Measurements from ENCODE around the gene TSPAN15. TPM values are rescaled to one million over a fixed set of nuclear protein-coding genes. Genes with fewer than 3 reads are reported as not detected.

TSPAN15 gene
- total RNA-seq, 3 donors from 2014 or later (not counting 1 experiment from before 2014, with no cell fraction given), result 1.3 to 3.9 (median 2.1) TPM

DNA sequence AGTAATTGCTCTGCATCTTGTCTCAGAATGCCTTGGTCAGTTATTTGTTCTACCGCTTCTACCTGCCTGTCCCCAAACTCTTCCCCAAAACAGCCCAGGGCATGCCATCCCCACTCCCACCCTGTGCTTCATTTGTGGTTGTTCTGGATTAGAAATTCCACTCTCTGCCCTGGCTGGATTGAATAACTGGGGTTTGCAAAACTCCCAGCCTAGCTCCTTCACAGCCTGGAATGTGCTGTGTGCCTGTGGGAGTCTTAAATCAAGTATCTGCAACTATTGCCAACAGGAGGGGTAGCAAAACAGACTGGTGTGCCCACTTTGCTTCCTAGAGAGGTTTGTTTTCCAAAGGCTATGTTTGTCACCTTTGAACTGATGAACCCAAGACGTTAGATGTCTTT, 24.2 kb downstream of the TSPAN15 start:
- Mint-ChIP-seq H3K4me3 (no peak overlapping the region), H3K36me3 (no peaks in the 10 kb centered on the region), H3K9me3 (no peaks in the 10 kb centered on the region), H3K27ac (no peak overlapping the region), H3K27me3 (ENCODE audit: low read depth in 2 of 2) (peaks cover 15 to 17% of the 10 kb centered on the region in 2 donors), H3K4me1 (no peaks in the 10 kb centered on the region)
- ATAC-seq (no peak), DNase-seq (no peak)
- no peaks in the 10 kb centered on the region for H3K27me3 ChIP-seq (ENCODE audit: control insufficient read depth, insufficient read depth, low read length)
- H3K36me3 ChIP-seq (ENCODE audit: control insufficient read depth, insufficient read depth, low read length), result no peaks in the 10 kb centered on the region
- no peaks in the 10 kb centered on the region for H3K9me3 ChIP-seq (ENCODE audit: control insufficient read depth, insufficient read depth, low read length)
- no peak overlapping the region for H3K27ac ChIP-seq (ENCODE audit: low read length)
- no peak overlapping the region for H3K4me3 ChIP-seq (ENCODE audit: low read length)
- WGBS (ENCODE audit: insufficient coverage), result 92% methylated on average over 2 of the region's 2 CpGs
- H3K4me1 ChIP-seq (ENCODE audit: control insufficient read depth, insufficient read depth, low read length), result no peaks in the 10 kb centered on the region
- TF ChIP-seq, protein P1, sequence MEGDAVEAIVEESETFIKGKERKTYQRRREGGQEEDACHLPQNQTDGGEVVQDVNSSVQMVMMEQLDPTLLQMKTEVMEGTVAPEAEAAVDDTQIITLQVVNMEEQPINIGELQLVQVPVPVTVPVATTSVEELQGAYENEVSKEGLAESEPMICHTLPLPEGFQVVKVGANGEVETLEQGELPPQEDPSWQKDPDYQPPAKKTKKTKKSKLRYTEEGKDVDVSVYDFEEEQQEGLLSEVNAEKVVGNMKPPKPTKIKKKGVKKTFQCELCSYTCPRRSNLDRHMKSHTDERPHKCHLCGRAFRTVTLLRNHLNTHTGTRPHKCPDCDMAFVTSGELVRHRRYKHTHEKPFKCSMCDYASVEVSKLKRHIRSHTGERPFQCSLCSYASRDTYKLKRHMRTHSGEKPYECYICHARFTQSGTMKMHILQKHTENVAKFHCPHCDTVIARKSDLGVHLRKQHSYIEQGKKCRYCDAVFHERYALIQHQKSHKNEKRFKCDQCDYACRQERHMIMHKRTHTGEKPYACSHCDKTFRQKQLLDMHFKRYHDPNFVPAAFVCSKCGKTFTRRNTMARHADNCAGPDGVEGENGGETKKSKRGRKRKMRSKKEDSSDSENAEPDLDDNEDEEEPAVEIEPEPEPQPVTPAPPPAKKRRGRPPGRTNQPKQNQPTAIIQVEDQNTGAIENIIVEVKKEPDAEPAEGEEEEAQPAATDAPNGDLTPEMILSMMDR (IDR thresholded peaks at IDR 0.05), result no peak
- intact Hi-C loops (cut with micrococcal nuclease), result no loop called here

DNA sequence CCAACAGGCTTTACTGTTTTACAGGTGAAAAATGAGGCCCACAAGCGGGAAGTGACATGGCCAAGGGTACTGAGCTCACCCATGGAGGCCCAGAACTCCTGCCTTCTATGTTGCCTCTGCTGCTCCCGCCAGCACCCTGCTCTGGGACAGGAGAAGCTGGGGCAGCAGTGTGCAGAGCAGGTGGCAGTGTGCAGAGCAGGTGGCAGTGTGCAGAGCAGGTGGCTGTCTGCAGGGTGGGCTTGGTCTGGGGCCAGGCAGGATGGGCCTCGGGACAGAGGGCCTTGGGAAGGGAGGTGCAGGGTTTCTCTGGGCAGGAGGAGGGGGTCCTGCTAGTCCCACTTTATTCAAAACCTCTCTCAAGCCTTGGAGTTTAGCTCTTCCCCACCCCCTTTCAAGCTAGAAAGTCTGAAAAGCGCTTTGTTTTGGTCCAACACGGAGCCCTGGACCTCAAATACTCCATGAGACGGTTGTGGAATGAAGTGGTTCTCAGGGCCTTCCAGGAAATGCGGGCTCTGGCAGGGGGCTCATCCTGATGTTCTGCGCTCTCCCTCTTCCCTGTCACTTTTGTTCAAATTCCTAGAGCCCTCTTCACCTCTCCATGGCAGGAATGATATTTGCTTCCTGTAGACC, 26.8 kb downstream of the TSPAN15 start:
- H3K4me3 Mint-ChIP-seq, result no peak overlapping the region
- H3K4me3 ChIP-seq (ENCODE audit: low read length), result no peak overlapping the region
- H3K36me3 Mint-ChIP-seq, result no peaks in the 10 kb centered on the region
- WGBS (ENCODE audit: insufficient coverage), result 88% methylated on average over 8 of the region's 8 CpGs
- intact Hi-C loops (cut with micrococcal nuclease), result no loop called here
- TF ChIP-seq, protein P1 (IDR thresholded peaks at IDR 0.05), result no peak
- H3K27ac ChIP-seq (ENCODE audit: low read length), result no peak overlapping the region
- no peaks in the 10 kb centered on the region for H3K4me1 Mint-ChIP-seq
- H3K4me1 ChIP-seq (ENCODE audit: control insufficient read depth, insufficient read depth, low read length), result peaks cover 2% of the 10 kb centered on the region
- ATAC-seq, result no peak
- H3K9me3 ChIP-seq (ENCODE audit: control insufficient read depth, insufficient read depth, low read length), result no peaks in the 10 kb centered on the region
- H3K27me3 ChIP-seq (ENCODE audit: control insufficient read depth, insufficient read depth, low read length), result no peaks in the 10 kb centered on the region
- H3K27ac Mint-ChIP-seq, result no peak overlapping the region
- H3K9me3 Mint-ChIP-seq, result no peaks in the 10 kb centered on the region
- no peak for DNase-seq
- peaks cover 8 to 9% of the 10 kb centered on the region in 2 donors for H3K27me3 Mint-ChIP-seq (ENCODE audit: low read depth in 2 of 2)
- H3K36me3 ChIP-seq (ENCODE audit: control insufficient read depth, insufficient read depth, low read length), result no peaks in the 10 kb centered on the region

DNA sequence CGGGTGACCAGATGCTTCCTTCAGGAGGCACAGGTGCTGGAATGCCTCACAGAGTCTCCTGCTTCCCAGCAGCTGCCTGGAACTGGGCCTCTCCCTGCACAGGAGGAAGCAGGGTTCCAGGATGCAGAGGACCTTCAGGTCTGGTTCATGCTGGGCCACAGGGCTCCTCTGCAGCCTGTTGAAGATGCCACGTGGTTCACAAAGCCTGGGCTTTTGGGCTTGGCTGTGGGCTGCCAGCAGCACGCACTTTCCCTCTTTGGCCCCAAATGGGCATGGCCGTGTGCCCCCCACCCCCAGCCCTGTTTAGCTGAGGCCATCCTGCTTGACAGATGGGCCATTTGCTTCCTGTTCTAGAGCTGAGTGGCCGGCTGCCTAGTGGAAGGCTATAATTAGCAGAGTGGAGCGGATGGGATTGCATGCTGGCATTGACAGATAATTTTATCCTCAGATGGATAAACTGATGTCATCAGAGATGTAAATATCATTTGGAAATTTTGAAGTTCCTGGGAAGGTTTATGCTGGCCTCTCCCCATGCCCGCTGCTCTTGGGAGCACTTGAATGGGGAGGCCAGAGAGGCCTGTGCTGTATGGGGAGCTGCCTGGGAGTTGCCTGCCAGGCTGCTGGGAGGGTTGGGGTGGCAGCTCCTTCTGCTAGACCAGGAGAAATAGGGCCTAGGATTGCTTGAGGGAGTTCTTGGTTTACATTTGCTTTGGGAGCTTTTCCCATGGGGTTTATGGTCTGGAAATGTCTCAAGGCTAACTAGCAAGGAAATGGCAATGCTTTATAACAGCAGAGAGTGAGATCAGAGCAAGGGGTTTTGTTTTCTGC, 28.2 kb downstream of the TSPAN15 start:
- Mint-ChIP-seq H3K36me3 (no peaks in the 10 kb centered on the region), H3K27me3 (ENCODE audit: low read depth in 2 of 2) (peaks cover 6% of the 10 kb centered on the region in 2 donors), H3K27ac (no peak overlapping the region), H3K4me3 (no peak overlapping the region), H3K4me1 (no peaks in the 10 kb centered on the region), H3K9me3 (no peaks in the 10 kb centered on the region)
- H3K4me1 ChIP-seq (ENCODE audit: control insufficient read depth, insufficient read depth, low read length), result peaks cover 2% of the 10 kb centered on the region
- TF ChIP-seq, protein P1 (IDR thresholded peaks at IDR 0.05), result no peak
- no peak overlapping the region for H3K27ac ChIP-seq (ENCODE audit: low read length)
- no peak overlapping the region for H3K4me3 ChIP-seq (ENCODE audit: low read length)
- no peaks in the 10 kb centered on the region for H3K36me3 ChIP-seq (ENCODE audit: control insufficient read depth, insufficient read depth, low read length)
- H3K27me3 ChIP-seq (ENCODE audit: control insufficient read depth, insufficient read depth, low read length), result no peaks in the 10 kb centered on the region
- 55% methylated on average over 7 of the region's 7 CpGs for WGBS (ENCODE audit: insufficient coverage)
- no peaks in the 10 kb centered on the region for H3K9me3 ChIP-seq (ENCODE audit: control insufficient read depth, insufficient read depth, low read length)
- no peak for DNase-seq
- intact Hi-C loops (cut with micrococcal nuclease), result no loop called here
- ATAC-seq, result no peak

Measured in natural killer cell (primary cell).